Glutamatergic neuron (in vitro differentiated cells): ENCODE measurements around the gene ZFP3. TPM values are rescaled to one million over a fixed set of nuclear protein-coding genes. Genes with fewer than 3 reads are reported as not detected.

Experiments
- DNase-seq: peaks from one replicate; pipeline ENCODE4 v3.0.0; 2022
- H3K27ac Mint-ChIP-seq: one replicate; pipeline ENCODE4 v1.8.0; 2020; ENCODE audit warnings: mild to moderate bottlenecking, mixed read lengths, inconsistent platforms; ENCODE audit not compliant: unreplicated experiment
- H3K27me3 Mint-ChIP-seq: one replicate; pipeline ENCODE4 v1.8.0; 2020; ENCODE audit warnings: mild to moderate bottlenecking, moderate library complexity, mixed read lengths, inconsistent platforms; ENCODE audit not compliant: unreplicated experiment
- H3K36me3 Mint-ChIP-seq: one replicate; pipeline ENCODE4 v1.8.0; 2020; ENCODE audit warnings: mild to moderate bottlenecking, mixed read lengths, inconsistent platforms; ENCODE audit not compliant: unreplicated experiment
- H3K4me1 Mint-ChIP-seq: one replicate; pipeline ENCODE4 v1.8.0; 2020; ENCODE audit warnings: mild to moderate bottlenecking, low read depth, mixed read lengths, inconsistent platforms; ENCODE audit not compliant: unreplicated experiment
- H3K4me3 Mint-ChIP-seq: one replicate; pipeline ENCODE4 v1.8.0; 2020; ENCODE audit warnings: mild to moderate bottlenecking, mixed read lengths, inconsistent platforms; ENCODE audit not compliant: unreplicated experiment
- H3K9me3 Mint-ChIP-seq: one replicate; pipeline ENCODE4 v1.8.0; 2020; ENCODE audit warnings: mild to moderate bottlenecking, moderate library complexity, mixed read lengths, inconsistent platforms; ENCODE audit not compliant: unreplicated experiment
- CTCF ChIP-seq: fragments of 200-600 bp; sonication (generic); IDR thresholded peaks from one replicate; pipeline ENCODE4 v1.5.0; 2021; ENCODE audit not compliant: partially characterized antibody, unreplicated experiment
- total RNA-seq: library from RNA; stranded (reverse); fragmentation: NEBNext Ultra II Directional; extraction: Animal tissue kit (Norgen Biotek cat#: 25700); gene quantifications from one replicate; pipeline ENCODE4 v1.2.1, GENCODE V29; 2021; ENCODE audit not compliant: unreplicated experiment

ZFP3 gene
- total RNA-seq, 1 donor from 2014 or later = 4.9 TPM

- Mint-ChIP-seq H3K36me3 (no peaks in the 10 kb centered on the region), H3K27me3 (peaks cover 2% of the 10 kb centered on the region), H3K4me3 (no peak overlapping the region), H3K27ac (no peak overlapping the region), H3K4me1 (no peaks in the 10 kb centered on the region), H3K9me3 (peaks cover 5% of the 10 kb centered on the region)
- TF ChIP-seq CTCF = no peak
- no peak for DNase-seq
These were observed 44.2 kb upstream of the ZFP3 start for GRCh38 chr17:5034063-5034462.

- Mint-ChIP-seq H3K36me3 (peaks cover 2% of the 10 kb centered on the region), H3K9me3 (peaks cover 5% of the 10 kb centered on the region), H3K4me3 (no peak overlapping the region), H3K4me1 (no peaks in the 10 kb centered on the region), H3K27me3 (peaks cover 2% of the 10 kb centered on the region), H3K27ac (no peak overlapping the region)
- DNase-seq = no peak
- no peak for TF ChIP-seq CTCF
These were observed 43.6 kb upstream of the ZFP3 start for GRCh38 chr17:5034651-5035050.

GRCh38 chr17:5035315-5035714, 43.0 kb upstream of the ZFP3 start, which contains the start of gene SLC52A1:
TSS of gene SLC52A1 (minus strand) at chr17:5035426. CDS start at chr17:5034606, 820 bp downstream.
- no peak for TF ChIP-seq CTCF
- H3K27me3 Mint-ChIP-seq = peaks cover 2% of the 10 kb centered on the region
- no peak within 1 kb of the TSS for H3K4me3 Mint-ChIP-seq
- peaks cover 6% of the 10 kb centered on the region for H3K36me3 Mint-ChIP-seq
- DNase-seq = no peak
- H3K9me3 Mint-ChIP-seq = peaks cover 5% of the 10 kb centered on the region
- no peaks in the 10 kb centered on the region for H3K4me1 Mint-ChIP-seq
- H3K27ac Mint-ChIP-seq = no peak within 1 kb of the TSS

- no peak for TF ChIP-seq CTCF
- Mint-ChIP-seq H3K4me1 (no peaks in the 10 kb centered on the region), H3K27me3 (no peaks in the 10 kb centered on the region), H3K9me3 (peaks cover 4% of the 10 kb centered on the region), H3K4me3 (no peak overlapping the region), H3K36me3 (peaks cover 6% of the 10 kb centered on the region), H3K27ac (no peak overlapping the region)
- no peak for DNase-seq
These were observed 35.9 kb upstream of the ZFP3 start for GRCh38 chr17:5042157-5043022.

DNA sequence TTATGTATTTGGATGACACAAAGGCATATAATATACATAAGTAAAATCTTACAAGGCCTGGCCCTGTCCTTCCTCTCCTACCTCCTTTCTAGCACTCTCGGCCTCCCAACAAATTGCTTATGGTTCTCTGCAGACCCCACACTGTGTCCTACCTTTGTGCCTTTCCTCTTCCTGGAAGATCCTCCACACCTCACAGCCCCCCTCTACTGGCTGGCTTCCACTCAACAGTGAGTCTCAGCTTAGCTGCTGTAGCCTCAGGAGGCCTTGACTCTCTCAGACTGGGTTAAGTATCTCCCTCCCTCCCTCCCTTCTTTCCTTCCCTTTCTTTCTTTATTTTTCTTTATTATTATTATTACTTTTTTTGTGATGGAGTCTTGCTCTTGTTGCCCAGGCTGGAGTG, 34.7 kb upstream of the ZFP3 start:
- H3K4me3 Mint-ChIP-seq = no peak overlapping the region
- no peak for TF ChIP-seq CTCF
- no peak for DNase-seq
- H3K36me3 Mint-ChIP-seq = peaks cover 6% of the 10 kb centered on the region
- H3K4me1 Mint-ChIP-seq = no peaks in the 10 kb centered on the region
- H3K27ac Mint-ChIP-seq = no peak overlapping the region
- peaks cover 1% of the 10 kb centered on the region for H3K9me3 Mint-ChIP-seq
- H3K27me3 Mint-ChIP-seq = no peaks in the 10 kb centered on the region
